Stomach (tissue), 9 donors: ENCODE results near the gene EEF2. TPM values are rescaled to one million over a fixed set of nuclear protein-coding genes. Genes with fewer than 3 reads are reported as not detected.

Experiments
- DNase-seq, 2 donors: peaks; one replicate each; pipeline versions ENCODE4 v3.0.0 to v3.0.0-alpha.2; 2013 to 2019
- H3K27ac ChIP-seq, 5 donors: fragments of 200-600 bp in 4 of 5; sonication (generic) in 4 of 5; one replicate each; pipeline ENCODE4 v1.5.1; 2013 to 2019; ENCODE audit warnings: mild to moderate bottlenecking in 1 of 5, moderate library complexity in 1 of 5
- H3K27me3 ChIP-seq, 3 donors: fragments of 200-600 bp; sonication (generic); one replicate each; pipeline ENCODE4 v1.5.1; 2017 to 2019; ENCODE audit warnings: mixed run types in 1 of 3
- H3K36me3 ChIP-seq, 4 donors: fragments of 200-600 bp; sonication (generic); 1 replicate in 3 of 4; 2 replicates in 1 of 4; pipeline ENCODE4 v1.5.1; 2016 to 2019
- H3K4me1 ChIP-seq, 4 donors: fragments of 200-600 bp; sonication (generic); one replicate each; pipeline ENCODE4 v1.5.1; 2016 to 2019
- H3K4me3 ChIP-seq, 4 donors: fragments of 200-600 bp; sonication (generic) in 3 of 4; one replicate each; pipeline ENCODE4 v1.5.1; 2016 to 2019; ENCODE audit warnings: mild to moderate bottlenecking in 1 of 4
- H3K9me3 ChIP-seq, 4 donors: fragments of 200-600 bp; sonication (generic); one replicate each; pipeline ENCODE4 v1.5.1; 2016 to 2019
- EP300 ChIP-seq: sonication (generic); formaldehyde crosslinking; IDR thresholded peaks from one replicate; pipeline ENCODE4 v1.6.1; 2017; ENCODE audit warnings: antibody characterized with exemption
- POLR2A ChIP-seq, 4 donors: fragments of 450-650 bp; IDR thresholded peaks; one replicate each; pipeline ENCODE4 v1.6.1; 2016; ENCODE audit warnings: antibody characterized with exemption in 4 of 4, control low read depth in 2 of 4, mild to moderate bottlenecking in 1 of 4, moderate library complexity in 1 of 4
- POLR2AphosphoS5 ChIP-seq, 3 donors: sonication (generic); formaldehyde crosslinking; IDR thresholded peaks; one replicate each; pipeline ENCODE4 v1.6.1; 2016; ENCODE audit warnings: antibody characterized with exemption in 3 of 3
- WGBS, 5 donors: extraction: QIAGEN DNeasy Blood & Tissue Kit in 3 of 5; methylation state at CpG; one replicate each; pipeline versions ENCODE4 v1.1.5 to v1.1.7; 2013 to 2018; 5-methylcytosine and 5-hydroxymethylcytosine counted together
- intact Hi-C: fragments of 100-400 bp; cut with DNase I; formaldehyde crosslinking; loops from one replicate; pipeline ENCODE4 v1.15.1; 2023; ENCODE audit warnings: low total_unique reads
- polyA plus RNA-seq, 3 donors: library from polyadenylated mRNA; stranded (reverse); fragments of 200-250 nt; gene quantifications; one replicate each; pipeline ENCODE4 v1.2.3, GENCODE V29; 2013
- total RNA-seq, 5 donors: library from RNA; depleted of rRNA; stranded (reverse); fragments of >200 nt; gene quantifications; one replicate each; pipeline versions ENCODE4 v1.1.0 to v1.2.3, GENCODE V29; 2014 to 2016
- TF ChIP-seq, protein P1 (sequence below), 7 experiments: fragments of 450-650 bp in 4 of 7; fragments of 200-600 bp in 3 of 7; sonication (generic) in 3 of 7; IDR thresholded peaks; one replicate each; pipeline ENCODE4 v1.5.1; 2016 to 2019; ENCODE audit warnings: antibody characterized with exemption in 7 of 7, control low read depth in 2 of 7, mild to moderate bottlenecking in 1 of 7
- donor health status: healthy with polysubstance abuse.
- donor health status: Bipolar disorder and iron deficiency.
- donor health status: healthy.

Gene EEF2
- total and polyA plus RNA-seq, 8 donors = 667 to 1,656 (median 1,276) TPM

- TF ChIP-seq POLR2AphosphoS5 (IDR thresholded peaks at IDR 0.05) (no peak), EP300 (no peak), POLR2A (IDR thresholded peaks at IDR 0.05) (no peak)
- TF ChIP-seq, protein P1, sequence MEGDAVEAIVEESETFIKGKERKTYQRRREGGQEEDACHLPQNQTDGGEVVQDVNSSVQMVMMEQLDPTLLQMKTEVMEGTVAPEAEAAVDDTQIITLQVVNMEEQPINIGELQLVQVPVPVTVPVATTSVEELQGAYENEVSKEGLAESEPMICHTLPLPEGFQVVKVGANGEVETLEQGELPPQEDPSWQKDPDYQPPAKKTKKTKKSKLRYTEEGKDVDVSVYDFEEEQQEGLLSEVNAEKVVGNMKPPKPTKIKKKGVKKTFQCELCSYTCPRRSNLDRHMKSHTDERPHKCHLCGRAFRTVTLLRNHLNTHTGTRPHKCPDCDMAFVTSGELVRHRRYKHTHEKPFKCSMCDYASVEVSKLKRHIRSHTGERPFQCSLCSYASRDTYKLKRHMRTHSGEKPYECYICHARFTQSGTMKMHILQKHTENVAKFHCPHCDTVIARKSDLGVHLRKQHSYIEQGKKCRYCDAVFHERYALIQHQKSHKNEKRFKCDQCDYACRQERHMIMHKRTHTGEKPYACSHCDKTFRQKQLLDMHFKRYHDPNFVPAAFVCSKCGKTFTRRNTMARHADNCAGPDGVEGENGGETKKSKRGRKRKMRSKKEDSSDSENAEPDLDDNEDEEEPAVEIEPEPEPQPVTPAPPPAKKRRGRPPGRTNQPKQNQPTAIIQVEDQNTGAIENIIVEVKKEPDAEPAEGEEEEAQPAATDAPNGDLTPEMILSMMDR (IDR thresholded peaks at IDR 0.05) = no peak
- Histone ChIP-seq H3K27ac (peak overlapping the region; percentile 1 to 99 (median 96)), H3K36me3 (peaks cover 64 to 66% (median 64%) of the 10 kb centered on the region in 4 donors), H3K27me3 (no peaks in the 10 kb centered on the region), H3K9me3 (no peaks in the 10 kb centered on the region), H3K4me1 (peaks cover 35 to 89% (median 54%) of the 10 kb centered on the region in 4 donors), H3K4me3 (peak overlapping the region in 3 of 4 donors; percentile 67 to 92 (median 74))
- intact Hi-C loops = loop anchor here (10.0 kb wide), 1 partner anchor 202 kb away; the partner anchor contains the start of genes ANKRD24 and SIRT6
- peak in 1 of 2 donors; percentile 29 for DNase-seq
- WGBS, 5 donors = 67 to 81% (median 70%) methylated on average over 22 to 40 of the region's 40 CpGs
Measured at GRCh38 chr19:3982701-3983541, 2.3 kb downstream of the EEF2 start.

- peak in 1 of 2 donors; percentile 9 for DNase-seq
- H3K9me3 ChIP-seq = no peaks in the 10 kb centered on the region
- H3K27ac ChIP-seq = peak overlapping the region in 4 of 5 donors; percentile 91 to 99 (median 97)
- no peak for TF ChIP-seq POLR2AphosphoS5 (IDR thresholded peaks at IDR 0.05)
- TF ChIP-seq, protein P1 (IDR thresholded peaks at IDR 0.05) = no peak
- no peak for TF ChIP-seq POLR2A (IDR thresholded peaks at IDR 0.05)
- TF ChIP-seq EP300 = no peak
- H3K4me3 ChIP-seq = peak overlapping the region in 2 of 4 donors; percentile 67 to 74
- intact Hi-C loops = loop anchor here (10.0 kb wide), 1 partner anchor 203 kb away; the partner anchor contains the start of genes ANKRD24 and SIRT6
- H3K27me3 ChIP-seq = no peaks in the 10 kb centered on the region
- H3K36me3 ChIP-seq = peaks cover 73 to 75% (median 74%) of the 10 kb centered on the region in 4 donors
- H3K4me1 ChIP-seq = peaks cover 34 to 89% (median 46%) of the 10 kb centered on the region in 4 donors
- WGBS, 5 donors = 81 to 86% (median 84%) methylated on average over 30 to 39 of the region's 39 CpGs
Measured at GRCh38 chr19:3981736-3982681, 3.3 kb downstream of the EEF2 start.

DNA sequence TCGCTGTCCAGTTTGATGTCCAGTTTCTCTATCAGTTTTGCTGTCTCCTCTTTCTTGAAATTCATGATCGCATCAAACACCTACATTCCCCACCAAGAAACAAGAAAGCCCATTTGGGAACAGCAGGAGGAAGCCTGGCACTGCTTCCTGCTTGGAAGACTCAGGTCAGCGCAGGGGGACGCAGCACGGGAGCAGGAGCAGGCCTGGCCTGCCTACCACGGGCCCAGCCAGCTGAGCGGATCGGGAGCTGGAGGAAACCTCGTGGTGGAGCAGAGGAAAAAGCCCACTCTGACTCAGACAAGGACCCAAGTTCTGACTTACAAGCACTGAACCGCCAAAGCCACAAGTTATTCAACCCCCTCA is 3.9 kb downstream of the EEF2 start:
- Histone ChIP-seq H3K9me3 (no peaks in the 10 kb centered on the region), H3K36me3 (peaks cover 80 to 82% (median 80%) of the 10 kb centered on the region in 4 donors), H3K4me1 (peaks cover 27 to 89% (median 39%) of the 10 kb centered on the region in 4 donors), H3K27ac (peak overlapping the region in 1 of 5 donors; percentile 91), H3K27me3 (no peaks in the 10 kb centered on the region), H3K4me3 (peak overlapping the region in 1 of 4 donors; percentile 1)
- TF ChIP-seq EP300 (no peak), POLR2A (IDR thresholded peaks at IDR 0.05) (no peak), POLR2AphosphoS5 (IDR thresholded peaks at IDR 0.05) (no peak)
- TF ChIP-seq, protein P1 (IDR thresholded peaks at IDR 0.05) = no peak
- no peak for DNase-seq
- WGBS, 5 donors = 80 to 86% (median 83%) methylated on average over 6 to 10 of the region's 10 CpGs
- intact Hi-C loops = loop anchor here (10.0 kb wide), 1 partner anchor 203 kb away; the partner anchor contains the start of genes ANKRD24 and SIRT6
